HepG2 (cell line): ENCODE measurements around the gene CFAP221. TPM values are rescaled to one million over a fixed set of nuclear protein-coding genes. Genes with fewer than 3 reads are reported as not detected.

Source experiments
- ATAD3A ChIP-seq: sonication (generic); formaldehyde crosslinking; IDR thresholded peaks from 2 replicates; pipeline ENCODE4 v1.4.0; 2020; ENCODE audit warnings: missing genetic modification reagents
- BRD4 ChIP-seq: sonication (generic); formaldehyde crosslinking; IDR thresholded peaks from 2 replicates; pipeline ENCODE4 v1.4.0; 2020; ENCODE audit warnings: missing genetic modification reagents
- EEA1 ChIP-seq: sonication (generic); formaldehyde crosslinking; IDR thresholded peaks from 2 replicates; pipeline ENCODE4 v1.5.1; 2020; ENCODE audit warnings: mild to moderate bottlenecking, missing genetic modification reagents, borderline replicate concordance
- FOXP1 ChIP-seq, 2 experiments: fragments of 450-650 bp in 1 of 2; IDR thresholded peaks; 2 replicates each; pipeline ENCODE4 v1.6.1; 2017 to 2018; ENCODE audit warnings: antibody characterized with exemption in 1 of 2
- KDM2A ChIP-seq: sonication (generic); formaldehyde crosslinking; IDR thresholded peaks from 2 replicates; pipeline ENCODE4 v1.4.0; 2020; ENCODE audit warnings: low read depth, missing genetic modification reagents, borderline replicate concordance
- MBNL3 ChIP-seq: fragments of 250-450 bp; sonication (Bioruptor Pico); conservative IDR thresholded peaks from 2 replicates; pipeline ENCODE4 v1.8.0; 2022; ENCODE audit warnings: mild to moderate bottlenecking, inconsistent platforms
- SP140L ChIP-seq: sonication (generic); formaldehyde crosslinking; IDR thresholded peaks from 2 replicates; pipeline ENCODE4 v1.4.0; 2020; ENCODE audit warnings: missing genetic modification reagents, borderline replicate concordance
- SSRP1 ChIP-seq: IDR thresholded peaks from 2 replicates; pipeline ENCODE4 v1.6.1; 2016; ENCODE audit warnings: control low read depth
- TOE1 ChIP-seq: sonication (generic); formaldehyde crosslinking; IDR thresholded peaks from 2 replicates; pipeline ENCODE4 v1.4.0; 2020; ENCODE audit warnings: mild to moderate bottlenecking, missing genetic modification reagents
- ZNF24 ChIP-seq: fragments of 450-650 bp; IDR thresholded peaks from 2 replicates; pipeline ENCODE4 v1.6.1; 2017; ENCODE audit warnings: antibody characterized with exemption, mild to moderate bottlenecking
- ZNF280D ChIP-seq: sonication (generic); formaldehyde crosslinking; IDR thresholded peaks from 2 replicates; pipeline ENCODE4 v1.5.1; 2020; ENCODE audit warnings: mild to moderate bottlenecking, missing genetic modification reagents
- ZNF281 ChIP-seq: sonication (generic); formaldehyde crosslinking; IDR thresholded peaks from 2 replicates; pipeline ENCODE4 v1.4.0; 2020; ENCODE audit warnings: missing genetic modification reagents, borderline replicate concordance
- ZNF326 ChIP-seq: sonication (generic); formaldehyde crosslinking; IDR thresholded peaks from 2 replicates; pipeline ENCODE4 v1.4.0; 2020; ENCODE audit warnings: missing genetic modification reagents, borderline replicate concordance
- ZNF337 ChIP-seq: sonication (generic); formaldehyde crosslinking; IDR thresholded peaks from 2 replicates; pipeline ENCODE4 v1.5.1; 2020; ENCODE audit warnings: missing genetic modification reagents, low read depth, mild to moderate bottlenecking, borderline replicate concordance
- ZNF589 ChIP-seq: sonication (generic); formaldehyde crosslinking; conservative IDR thresholded peaks from 2 replicates; pipeline ENCODE4 v1.8.0; 2022; ENCODE audit warnings: mild to moderate bottlenecking, moderate library complexity, missing genetic modification reagents
- ZNF788 ChIP-seq: sonication (generic); formaldehyde crosslinking; IDR thresholded peaks from 2 replicates; pipeline ENCODE4 v1.5.0; 2020; ENCODE audit warnings: mild to moderate bottlenecking, missing genetic modification reagents, borderline replicate concordance
- polyA plus RNA-seq, 8 experiments: library from polyadenylated mRNA; depleted of rRNA in 3 of 8; stranded (reverse) in 7 of 8; unstranded in 1 of 8; fragments of >200 nt; fragmentation: Illumina TruSeq in 4 of 8; extraction: Trizol in 4 of 8; gene quantifications; 2 replicates each; pipeline versions ENCODE4 v1.2.1 to v1.2.3, GENCODE V29; 2011 to 2016; ENCODE audit warnings: low read depth in 4 of 8, missing spikeins in 1 of 8, mixed read lengths in 1 of 8; ENCODE audit not compliant: insufficient read depth in 1 of 8
- total RNA-seq, 5 experiments: library from RNA; depleted of rRNA; stranded (reverse); fragments of >200 nt; fragmentation: Illumina TruSeq; extraction: Trizol; gene quantifications; 2 replicates each; pipeline ENCODE4 v1.2.3, GENCODE V29; 2016; ENCODE audit warnings: low read depth in 1 of 5
- TF ChIP-seq, protein P1 (sequence below): sonication (generic); formaldehyde crosslinking; IDR thresholded peaks from 2 replicates; pipeline ENCODE4 v1.8.1; 2023; ENCODE audit warnings: missing genetic modification reagents, inconsistent platforms, borderline replicate concordance
- TF ChIP-seq, protein P2 (sequence below): sonication (generic); formaldehyde crosslinking; IDR thresholded peaks from 2 replicates; pipeline ENCODE4 v1.9.0; 2021; ENCODE audit warnings: missing genetic modification reagents, borderline replicate concordance

Gene CFAP221
- total and polyA plus RNA-seq, 2 of the 13 experiments (the other 11 are each of a cell fraction or from before 2014, with no cell fraction given) = not detected

- no peak for TF ChIP-seq ZNF281 (CRISPR knock-in tag)
- peak; percentile 76 for TF ChIP-seq ZNF589 (CRISPR knock-in tag)
- TF ChIP-seq ZNF280D = no peak
- TF ChIP-seq SP140L (CRISPR knock-in tag) = no peak
- no peak for TF ChIP-seq ATAD3A (CRISPR knock-in tag)
- TF ChIP-seq FOXP1 (IDR thresholded peaks at IDR 0.05) = no peak
- TF ChIP-seq FOXP1 (CRISPR knock-in tag; IDR thresholded peaks at IDR 0.05) = no peak
- no peak for TF ChIP-seq ZNF337
- TF ChIP-seq, protein P1, sequence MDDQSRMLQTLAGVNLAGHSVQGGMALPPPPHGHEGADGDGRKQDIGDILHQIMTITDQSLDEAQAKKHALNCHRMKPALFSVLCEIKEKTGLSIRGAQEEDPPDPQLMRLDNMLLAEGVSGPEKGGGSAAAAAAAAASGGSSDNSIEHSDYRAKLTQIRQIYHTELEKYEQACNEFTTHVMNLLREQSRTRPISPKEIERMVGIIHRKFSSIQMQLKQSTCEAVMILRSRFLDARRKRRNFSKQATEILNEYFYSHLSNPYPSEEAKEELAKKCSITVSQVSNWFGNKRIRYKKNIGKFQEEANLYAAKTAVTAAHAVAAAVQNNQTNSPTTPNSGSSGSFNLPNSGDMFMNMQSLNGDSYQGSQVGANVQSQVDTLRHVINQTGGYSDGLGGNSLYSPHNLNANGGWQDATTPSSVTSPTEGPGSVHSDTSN (CRISPR knock-in tag) = no peak
- TF ChIP-seq, protein P2, sequence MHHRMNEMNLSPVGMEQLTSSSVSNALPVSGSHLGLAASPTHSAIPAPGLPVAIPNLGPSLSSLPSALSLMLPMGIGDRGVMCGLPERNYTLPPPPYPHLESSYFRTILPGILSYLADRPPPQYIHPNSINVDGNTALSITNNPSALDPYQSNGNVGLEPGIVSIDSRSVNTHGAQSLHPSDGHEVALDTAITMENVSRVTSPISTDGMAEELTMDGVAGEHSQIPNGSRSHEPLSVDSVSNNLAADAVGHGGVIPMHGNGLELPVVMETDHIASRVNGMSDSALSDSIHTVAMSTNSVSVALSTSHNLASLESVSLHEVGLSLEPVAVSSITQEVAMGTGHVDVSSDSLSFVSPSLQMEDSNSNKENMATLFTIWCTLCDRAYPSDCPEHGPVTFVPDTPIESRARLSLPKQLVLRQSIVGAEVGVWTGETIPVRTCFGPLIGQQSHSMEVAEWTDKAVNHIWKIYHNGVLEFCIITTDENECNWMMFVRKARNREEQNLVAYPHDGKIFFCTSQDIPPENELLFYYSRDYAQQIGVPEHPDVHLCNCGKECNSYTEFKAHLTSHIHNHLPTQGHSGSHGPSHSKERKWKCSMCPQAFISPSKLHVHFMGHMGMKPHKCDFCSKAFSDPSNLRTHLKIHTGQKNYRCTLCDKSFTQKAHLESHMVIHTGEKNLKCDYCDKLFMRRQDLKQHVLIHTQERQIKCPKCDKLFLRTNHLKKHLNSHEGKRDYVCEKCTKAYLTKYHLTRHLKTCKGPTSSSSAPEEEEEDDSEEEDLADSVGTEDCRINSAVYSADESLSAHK = no peak
- no peak for TF ChIP-seq ZNF326 (CRISPR knock-in tag)
- no peak for TF ChIP-seq MBNL3 (CRISPR knock-in tag)
- TF ChIP-seq ZNF788 (CRISPR knock-in tag) = 0 out of 2 replicates have a peak, but pooled peaks have one; percentile 26
- TF ChIP-seq TOE1 = no peak
- no peak for TF ChIP-seq ZNF24
- TF ChIP-seq SSRP1 (CRISPR knock-in tag) = peak; percentile 92; the same call in 1 of the 2 replicates
- TF ChIP-seq KDM2A (CRISPR knock-in tag) = no peak
- no peak for TF ChIP-seq EEA1 (CRISPR knock-in tag)
- 0 out of 2 replicates have a peak, but pooled peaks have one; percentile 11 for TF ChIP-seq BRD4 (CRISPR knock-in tag)
Observed at GRCh38 chr2:119693967-119694366, 149.7 kb downstream of the CFAP221 start (continued).
